HG02642 (cell line): ENCODE measurements around the gene KCNH6.
A peak's percentile ranks its signal among the peaks of the same experiment; 100 is the strongest.

Experiments used
- ATAC-seq: cut with Tn5 transposase; IDR thresholded peaks from one replicate; pipeline ENCODE4 v1.9.1; 2021; ENCODE audit warnings: mild to moderate bottlenecking; ENCODE audit not compliant: unreplicated experiment, poor library complexity

Gene KCNH6

GRCh38 chr17:63531022-63531965, 8.1 kb downstream of the KCNH6 start:
- no peak for ATAC-seq

- ATAC-seq: no peak
These were observed 10.4 kb downstream of the KCNH6 start for GRCh38 chr17:63533433-63534077.

GRCh38 chr17:63534078-63534570, 11.0 kb downstream of the KCNH6 start:
- no peak for ATAC-seq

- ATAC-seq: no peak
These were observed 11.8 kb downstream of the KCNH6 start for GRCh38 chr17:63534816-63535455.

- ATAC-seq: no peak
These were observed 12.5 kb downstream of the KCNH6 start for GRCh38 chr17:63535640-63536039.

- ATAC-seq: no peak
These were observed 13.8 kb downstream of the KCNH6 start for GRCh38 chr17:63537001-63537400.

- no peak for ATAC-seq
These were observed 15.0 kb downstream of the KCNH6 start for GRCh38 chr17:63537991-63538692.

- ATAC-seq: no peak
These were observed 15.8 kb downstream of the KCNH6 start for GRCh38 chr17:63538693-63539595.

GRCh38 chr17:63540590-63540989, 17.4 kb downstream of the KCNH6 start:
- ATAC-seq: no peak

- no peak for ATAC-seq
These were observed 19.0 kb downstream of the KCNH6 start for GRCh38 chr17:63542218-63542545.

- ATAC-seq: no peak
These were observed 20.0 kb downstream of the KCNH6 start for GRCh38 chr17:63542942-63543821.

GRCh38 chr17:63543822-63544420, 20.8 kb downstream of the KCNH6 start:
- ATAC-seq: no peak

GRCh38 chr17:63544467-63545301, 21.5 kb downstream of the KCNH6 start:
- no peak for ATAC-seq

GRCh38 chr17:63546308-63547082, 23.3 kb downstream of the KCNH6 start:
- ATAC-seq: no peak

GRCh38 chr17:63547083-63547523, 23.9 kb downstream of the KCNH6 start:
- ATAC-seq: no peak

- ATAC-seq: peak; percentile 21
These were observed 26.3 kb downstream of the KCNH6 start for GRCh38 chr17:63549289-63549945.
